ENCODE measurements around the gene DHRS4L2.
"Not testable (repeated sequence)": the region's sequence is repeated elsewhere in the genome, so short reads cannot be mapped to it uniquely, and the experiment has no call there.

- not testable (repeated sequence) for TF ChIP-seq CTCF (IDR thresholded peaks at IDR 0.05; ENCODE audit: low read length); EZH2 (optimal IDR thresholded peaks at IDR 0.05; ENCODE audit: low read depth, low read length)
Observed at GRCh38 chr14:24001078-24001477, 12.3 kb downstream of the DHRS4L2 start.

Data from MM.1S (cell line).